OCI-LY1 (cell line): ENCODE results near the gene ZNF304.

Source experiments
- CTCF ChIP-seq: fragments of 200-600 bp; sonication (generic), shearing (Covaris generic); IDR thresholded peaks from 2 replicates; pipeline ENCODE4 v1.5.1; 2017; ENCODE audit warnings: mild to moderate bottlenecking, antibody characterized with exemption, low read length, moderate library complexity, mixed read lengths
- EZH2 ChIP-seq: fragments of 200-600 bp; sonication (generic), shearing (Covaris generic); IDR thresholded peaks from 2 replicates; pipeline ENCODE4 v1.8.0; 2017; ENCODE audit warnings: borderline replicate concordance, mixed run types, mild to moderate bottlenecking, antibody characterized with exemption, low read length, moderate library complexity, mixed read lengths

- TF ChIP-seq CTCF, result no peak
- TF ChIP-seq EZH2, result no peak
Observed at GRCh38 chr19:57403737-57404563, 52.9 kb downstream of the ZNF304 start.
